ENCODE results near the gene ZIM2. TPM values are rescaled to one million over a fixed set of nuclear protein-coding genes. Genes with fewer than 3 reads are reported as not detected.
"Not testable (repeated sequence)": the region's sequence is repeated elsewhere in the genome, so short reads cannot be mapped to it uniquely, and the experiment has no call there.

The ZIM2 gene
- total and polyA plus RNA-seq, 4 donors, result 3.1 to 7.8 (median 6.6) TPM

DNA sequence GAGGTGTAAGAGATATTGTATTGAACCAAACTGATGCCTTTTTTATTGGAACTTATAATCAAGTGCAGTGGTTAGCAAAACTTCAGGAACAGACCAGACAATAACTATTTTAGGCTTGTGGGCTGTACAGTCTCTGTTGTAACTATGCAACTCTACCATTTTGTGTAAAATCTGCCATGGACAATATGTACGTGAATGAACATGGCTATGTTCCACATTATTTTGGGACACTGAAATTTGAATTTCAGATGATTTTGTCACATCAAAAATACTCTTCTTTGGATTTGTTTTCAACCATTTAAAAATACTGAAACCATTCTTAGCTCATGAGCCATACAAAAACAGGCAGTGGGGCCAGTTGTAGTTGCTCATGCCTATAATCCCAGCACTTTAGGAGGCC, 27.9 kb upstream of the ZIM2 start:
- Histone ChIP-seq H3K9me3 (ENCODE audit: control insufficient read depth, insufficient read depth, low read length) (no peaks in the 10 kb centered on the region), H3K27me3 (ENCODE audit: control insufficient read depth, insufficient read depth, low read length) (no peaks in the 10 kb centered on the region), H3K4me3 (ENCODE audit: low read depth, low read length) (no peak overlapping the region), H3K36me3 (ENCODE audit: control insufficient read depth, insufficient read depth, low read length) (no peaks in the 10 kb centered on the region), H3K27ac (ENCODE audit: low read depth, low read length) (no peak overlapping the region), H3K4me1 (ENCODE audit: control insufficient read depth, insufficient read depth, low read length) (peaks cover 6% of the 10 kb centered on the region)
- no CpG with 5 or more reads among the region's 1 CpG for WGBS (ENCODE audit: insufficient coverage)
- peak in 1 of 6 donors; percentile 68 for DNase-seq (ENCODE audit: low read depth in 4 of 6, low spot score in 6 of 6)

DNA sequence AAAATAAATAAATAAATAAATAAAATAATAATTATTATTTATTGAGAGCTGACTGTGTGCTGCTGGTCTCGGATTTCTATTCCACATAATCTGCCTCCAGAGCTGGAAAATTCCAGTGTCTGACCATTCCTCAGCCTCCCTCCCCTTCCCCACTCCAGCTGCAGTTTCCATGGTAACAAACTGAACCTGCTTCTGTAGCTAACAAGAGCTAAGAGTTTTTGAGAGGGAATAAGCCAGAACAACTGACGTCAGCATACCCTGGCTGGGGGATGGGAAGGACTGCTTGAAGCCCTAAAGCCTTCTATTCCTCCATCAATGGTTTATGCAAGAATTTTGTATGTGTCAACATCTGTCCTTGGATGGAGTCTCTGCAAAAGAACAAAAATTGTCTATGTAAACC, 26.0 kb upstream of the ZIM2 start:
- H3K4me3 ChIP-seq (ENCODE audit: low read depth, low read length), result no peak overlapping the region
- no peaks in the 10 kb centered on the region for H3K9me3 ChIP-seq (ENCODE audit: control insufficient read depth, insufficient read depth, low read length)
- no peak overlapping the region for H3K27ac ChIP-seq (ENCODE audit: low read depth, low read length)
- H3K4me1 ChIP-seq (ENCODE audit: control insufficient read depth, insufficient read depth, low read length), result peaks cover 6% of the 10 kb centered on the region
- no peaks in the 10 kb centered on the region for H3K36me3 ChIP-seq (ENCODE audit: control insufficient read depth, insufficient read depth, low read length)
- DNase-seq (ENCODE audit: low read depth in 4 of 6, low spot score in 6 of 6), result peak; percentile 54 to 98 (median 76)
- no peaks in the 10 kb centered on the region for H3K27me3 ChIP-seq (ENCODE audit: control insufficient read depth, insufficient read depth, low read length)
- WGBS (ENCODE audit: insufficient coverage), result no CpG with 5 or more reads among the region's 2 CpGs

DNA sequence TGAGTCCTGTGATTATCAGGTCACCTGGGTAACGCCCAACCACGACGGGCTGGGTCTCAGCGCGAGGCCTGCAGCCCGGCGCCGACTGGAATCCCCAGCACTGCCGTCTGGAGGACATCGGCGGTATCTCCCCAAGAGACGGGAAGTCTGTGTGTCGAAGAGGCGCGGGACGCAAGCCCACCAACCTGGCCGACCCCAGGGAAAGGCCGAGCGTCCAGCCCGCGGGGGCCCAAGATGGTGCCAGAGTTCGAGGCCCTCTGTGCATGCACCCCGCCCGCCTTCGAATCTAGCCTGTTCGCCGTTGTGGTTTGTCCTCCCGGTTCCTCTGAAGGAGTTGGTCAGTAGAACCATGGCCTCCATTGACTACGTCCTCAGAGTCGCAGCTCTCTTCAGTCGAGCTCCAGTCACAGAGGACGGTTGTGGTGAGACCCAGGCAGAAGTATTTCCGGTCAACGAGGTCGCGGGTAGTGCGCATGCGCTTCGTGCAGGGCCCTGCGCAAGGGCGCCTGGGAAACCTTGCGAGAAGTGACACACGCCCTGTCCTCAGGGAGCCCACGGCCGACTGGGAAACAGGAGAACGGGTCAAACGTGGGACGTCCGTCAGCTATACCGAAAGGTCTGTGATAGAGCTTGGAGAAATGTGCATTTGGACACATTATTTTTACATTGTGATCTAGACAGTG, 24.1 kb upstream of the ZIM2 start:
- H3K4me3 ChIP-seq (ENCODE audit: low read depth, low read length), result no peak overlapping the region
- no peak overlapping the region for H3K27ac ChIP-seq (ENCODE audit: low read depth, low read length)
- H3K9me3 ChIP-seq (ENCODE audit: control insufficient read depth, insufficient read depth, low read length), result no peaks in the 10 kb centered on the region
- H3K27me3 ChIP-seq (ENCODE audit: control insufficient read depth, insufficient read depth, low read length), result no peaks in the 10 kb centered on the region
- H3K36me3 ChIP-seq (ENCODE audit: control insufficient read depth, insufficient read depth, low read length), result no peaks in the 10 kb centered on the region
- H3K4me1 ChIP-seq (ENCODE audit: control insufficient read depth, insufficient read depth, low read length), result peaks cover 6% of the 10 kb centered on the region
- no peak for DNase-seq (ENCODE audit: low read depth in 4 of 6, low spot score in 6 of 6)
- 69% methylated on average over 43 of the region's 50 CpGs for WGBS (ENCODE audit: insufficient coverage)

DNA sequence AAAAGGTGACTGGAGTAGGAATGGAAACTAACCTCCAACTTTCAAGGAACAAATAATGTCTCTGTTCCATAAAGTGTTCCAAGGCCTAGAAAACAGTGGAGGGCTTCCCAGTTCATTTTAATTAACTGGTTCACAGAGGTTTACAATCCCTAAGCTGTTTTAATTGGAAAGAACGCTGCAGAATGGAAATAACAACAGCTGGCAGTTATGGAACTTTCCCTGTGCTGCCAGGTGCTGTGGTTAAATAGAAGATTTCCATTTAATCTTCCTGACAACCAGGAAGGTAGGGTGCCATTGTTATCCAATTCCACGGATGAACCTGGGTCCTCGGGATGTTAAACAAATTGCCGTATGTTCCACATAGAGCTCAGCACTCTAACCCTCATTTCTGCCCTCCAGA, 22.2 kb upstream of the ZIM2 start:
- Histone ChIP-seq H3K4me3 (ENCODE audit: low read depth, low read length) (no peak overlapping the region), H3K4me1 (ENCODE audit: control insufficient read depth, insufficient read depth, low read length) (peaks cover 6% of the 10 kb centered on the region), H3K9me3 (ENCODE audit: control insufficient read depth, insufficient read depth, low read length) (no peaks in the 10 kb centered on the region), H3K27me3 (ENCODE audit: control insufficient read depth, insufficient read depth, low read length) (no peaks in the 10 kb centered on the region), H3K36me3 (ENCODE audit: control insufficient read depth, insufficient read depth, low read length) (no peaks in the 10 kb centered on the region), H3K27ac (ENCODE audit: low read depth, low read length) (no peak overlapping the region)
- peak in 1 of 6 donors; percentile 86 for DNase-seq (ENCODE audit: low read depth in 4 of 6, low spot score in 6 of 6)
- WGBS (ENCODE audit: insufficient coverage), result 63% methylated on average over 3 of the region's 4 CpGs

DNA sequence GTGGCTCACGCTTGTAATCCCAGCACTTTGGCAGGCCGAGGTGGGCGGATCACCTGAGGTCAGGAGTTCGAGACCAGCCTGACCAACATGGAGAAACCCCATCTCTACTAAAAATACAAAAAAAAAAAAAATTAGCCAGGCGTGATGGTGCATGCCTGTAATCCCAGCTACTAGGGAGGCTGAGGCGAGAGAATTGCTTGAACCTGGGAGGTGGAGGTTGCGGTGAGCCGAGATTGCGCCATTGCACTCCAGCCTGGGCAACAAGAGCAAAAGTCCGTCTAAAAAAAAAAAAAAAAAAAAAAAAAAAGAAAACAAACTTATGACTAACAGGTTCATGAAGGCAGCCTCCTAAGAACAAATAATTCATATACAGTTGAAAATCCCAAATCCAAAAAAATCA, 19.9 kb upstream of the ZIM2 start:
- not testable (repeated sequence) for H3K4me3 ChIP-seq (ENCODE audit: low read depth, low read length); H3K27ac ChIP-seq (ENCODE audit: low read depth, low read length); H3K4me1 ChIP-seq (ENCODE audit: control insufficient read depth, insufficient read depth, low read length); H3K9me3 ChIP-seq (ENCODE audit: control insufficient read depth, insufficient read depth, low read length); H3K36me3 ChIP-seq (ENCODE audit: control insufficient read depth, insufficient read depth, low read length); H3K27me3 ChIP-seq (ENCODE audit: control insufficient read depth, insufficient read depth, low read length); DNase-seq (ENCODE audit: low read depth in 4 of 6, low spot score in 6 of 6)
- WGBS (ENCODE audit: insufficient coverage), result no CpG with 5 or more reads among the region's 10 CpGs

DNA sequence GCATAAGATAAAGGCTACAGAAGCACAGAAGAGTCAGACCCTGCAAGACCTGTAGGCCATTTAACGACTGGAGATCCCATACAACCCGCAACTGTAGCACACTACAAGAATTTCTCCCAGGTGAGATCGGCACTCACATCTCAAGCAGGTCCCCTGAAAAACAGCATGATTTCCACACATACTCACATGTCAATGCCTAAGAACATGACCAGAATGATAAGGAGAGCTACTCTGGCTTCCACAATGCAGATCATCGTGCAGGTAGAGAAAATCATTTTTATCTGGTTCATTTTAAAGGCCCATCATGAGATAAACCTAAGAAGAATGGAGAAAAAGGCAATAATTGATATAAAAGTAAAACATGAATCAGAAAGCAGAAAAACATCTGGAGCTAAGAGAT, 17.5 kb upstream of the ZIM2 start:
- no peaks in the 10 kb centered on the region for H3K36me3 ChIP-seq (ENCODE audit: control insufficient read depth, insufficient read depth, low read length)
- H3K4me1 ChIP-seq (ENCODE audit: control insufficient read depth, insufficient read depth, low read length), result no peaks in the 10 kb centered on the region
- WGBS (ENCODE audit: insufficient coverage), result 90% methylated on average over 2 of the region's 4 CpGs
- H3K27ac ChIP-seq (ENCODE audit: low read depth, low read length), result no peak overlapping the region
- H3K27me3 ChIP-seq (ENCODE audit: control insufficient read depth, insufficient read depth, low read length), result no peaks in the 10 kb centered on the region
- no peaks in the 10 kb centered on the region for H3K9me3 ChIP-seq (ENCODE audit: control insufficient read depth, insufficient read depth, low read length)
- peak in 1 of 6 donors; percentile 39 for DNase-seq (ENCODE audit: low read depth in 4 of 6, low spot score in 6 of 6)
- H3K4me3 ChIP-seq (ENCODE audit: low read depth, low read length), result no peak overlapping the region

DNA sequence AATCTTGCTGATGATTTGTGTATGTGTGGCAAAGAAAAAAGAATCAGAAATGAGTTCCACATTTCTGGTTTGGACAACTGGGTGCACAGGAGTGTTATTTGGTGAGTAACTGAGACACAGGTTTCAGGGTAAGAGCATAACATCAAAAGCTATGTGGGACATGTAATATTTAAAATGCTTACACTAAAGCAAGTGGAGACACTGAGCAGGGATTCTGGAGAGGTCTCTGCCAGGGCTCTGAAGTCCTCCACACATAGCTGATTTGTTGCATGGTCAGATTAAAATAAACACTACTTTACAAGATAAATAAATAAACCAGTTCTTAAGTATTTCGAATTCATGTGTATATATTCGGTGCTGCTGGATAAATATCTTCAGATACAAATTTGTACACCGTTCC, 16.3 kb upstream of the ZIM2 start:
- no peaks in the 10 kb centered on the region for H3K27me3 ChIP-seq (ENCODE audit: control insufficient read depth, insufficient read depth, low read length)
- H3K36me3 ChIP-seq (ENCODE audit: control insufficient read depth, insufficient read depth, low read length), result no peaks in the 10 kb centered on the region
- H3K4me1 ChIP-seq (ENCODE audit: control insufficient read depth, insufficient read depth, low read length), result no peaks in the 10 kb centered on the region
- H3K9me3 ChIP-seq (ENCODE audit: control insufficient read depth, insufficient read depth, low read length), result no peaks in the 10 kb centered on the region
- no peak overlapping the region for H3K27ac ChIP-seq (ENCODE audit: low read depth, low read length)
- no CpG with 5 or more reads among the region's 3 CpGs for WGBS (ENCODE audit: insufficient coverage)
- no peak for DNase-seq (ENCODE audit: low read depth in 4 of 6, low spot score in 6 of 6)
- H3K4me3 ChIP-seq (ENCODE audit: low read depth, low read length), result no peak overlapping the region

DNA sequence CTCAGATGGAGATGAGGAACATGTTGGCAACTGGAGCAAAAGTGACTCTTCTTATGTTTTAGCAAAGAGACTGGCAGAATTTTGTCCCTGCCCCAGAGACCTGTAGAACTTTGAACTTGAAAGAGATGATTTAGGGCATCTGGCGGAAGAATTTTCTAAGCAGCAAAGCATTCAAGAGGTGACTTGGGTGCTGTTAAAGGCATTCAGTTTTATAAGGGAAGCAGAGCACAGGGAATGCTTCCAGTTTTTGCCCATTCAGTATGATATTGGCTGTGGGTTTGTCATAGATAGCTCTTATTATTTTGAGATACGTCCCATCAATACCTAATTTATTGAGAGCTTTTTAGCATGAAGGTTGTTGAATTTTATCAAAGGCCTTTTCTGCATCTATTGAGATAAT, 11.8 kb upstream of the ZIM2 start:
- not testable (repeated sequence) for H3K4me1 ChIP-seq (ENCODE audit: control insufficient read depth, insufficient read depth, low read length); H3K36me3 ChIP-seq (ENCODE audit: control insufficient read depth, insufficient read depth, low read length); H3K27ac ChIP-seq (ENCODE audit: low read depth, low read length); H3K4me3 ChIP-seq (ENCODE audit: low read depth, low read length); H3K9me3 ChIP-seq (ENCODE audit: control insufficient read depth, insufficient read depth, low read length); DNase-seq (ENCODE audit: low read depth in 4 of 6, low spot score in 6 of 6); H3K27me3 ChIP-seq (ENCODE audit: control insufficient read depth, insufficient read depth, low read length)
- WGBS (ENCODE audit: insufficient coverage), result 100% methylated on average over 1 of the region's 2 CpGs

DNA sequence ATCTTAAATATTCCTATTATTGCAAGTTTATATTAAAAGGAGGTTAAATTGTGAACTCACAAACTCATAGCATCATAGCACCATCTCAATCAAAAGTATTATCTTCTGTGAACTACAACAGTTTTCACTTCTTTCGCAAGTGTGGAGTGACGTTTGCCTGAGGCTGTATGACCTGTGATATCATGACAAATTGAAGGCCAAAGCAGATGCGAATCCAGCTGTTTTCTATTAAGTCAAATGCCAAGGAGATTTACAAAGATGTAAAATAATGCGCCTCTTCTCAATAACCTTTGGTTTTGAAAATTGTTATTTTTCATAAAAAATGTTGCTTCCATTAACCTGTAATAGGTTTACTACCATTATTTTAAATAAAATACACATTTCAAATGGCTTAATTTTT, 7.6 kb upstream of the ZIM2 start:
- H3K27ac ChIP-seq (ENCODE audit: low read depth, low read length), result no peak overlapping the region
- no peaks in the 10 kb centered on the region for H3K4me1 ChIP-seq (ENCODE audit: control insufficient read depth, insufficient read depth, low read length)
- no peaks in the 10 kb centered on the region for H3K27me3 ChIP-seq (ENCODE audit: control insufficient read depth, insufficient read depth, low read length)
- no peaks in the 10 kb centered on the region for H3K36me3 ChIP-seq (ENCODE audit: control insufficient read depth, insufficient read depth, low read length)
- 80% methylated on average over 1 of the region's 4 CpGs for WGBS (ENCODE audit: insufficient coverage)
- no peak overlapping the region for H3K4me3 ChIP-seq (ENCODE audit: low read depth, low read length)
- H3K9me3 ChIP-seq (ENCODE audit: control insufficient read depth, insufficient read depth, low read length), result no peaks in the 10 kb centered on the region
- DNase-seq (ENCODE audit: low read depth in 4 of 6, low spot score in 6 of 6), result no peak

DNA sequence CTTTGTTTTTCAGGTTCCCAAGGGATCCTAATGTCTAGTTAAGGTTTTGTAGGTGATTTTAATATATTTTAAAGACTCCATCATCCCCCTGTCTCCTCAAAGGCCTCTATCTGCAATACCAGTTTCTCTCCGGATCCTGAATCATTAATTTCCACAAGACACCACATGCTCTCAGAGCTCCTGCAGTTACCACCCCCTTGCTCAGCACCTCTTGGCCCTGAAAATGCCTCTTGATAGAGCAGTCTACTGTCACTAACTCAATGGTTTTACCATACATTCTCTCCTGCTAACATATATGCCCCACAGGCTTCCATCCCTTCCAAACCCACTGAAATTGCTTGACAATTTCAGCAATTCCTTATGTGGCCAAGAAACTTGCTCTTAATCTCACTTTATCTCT, 1.9 kb upstream of the ZIM2 start:
- Histone ChIP-seq H3K9me3 (ENCODE audit: control insufficient read depth, insufficient read depth, low read length) (no peaks in the 10 kb centered on the region), H3K4me1 (ENCODE audit: control insufficient read depth, insufficient read depth, low read length) (peaks cover 10% of the 10 kb centered on the region), H3K27me3 (ENCODE audit: control insufficient read depth, insufficient read depth, low read length) (no peaks in the 10 kb centered on the region), H3K27ac (ENCODE audit: low read depth, low read length) (no peak overlapping the region), H3K4me3 (ENCODE audit: low read depth, low read length) (peak overlapping the region; percentile 16), H3K36me3 (ENCODE audit: control insufficient read depth, insufficient read depth, low read length) (no peaks in the 10 kb centered on the region)
- DNase-seq (ENCODE audit: low read depth in 4 of 6, low spot score in 6 of 6), result peak in 1 of 6 donors; percentile 60
- WGBS (ENCODE audit: insufficient coverage), result 56% methylated on average over 1 of the region's 1 CpG
